ENCODE data around the gene KIAA0040.

KIAA0040 gene

DNA sequence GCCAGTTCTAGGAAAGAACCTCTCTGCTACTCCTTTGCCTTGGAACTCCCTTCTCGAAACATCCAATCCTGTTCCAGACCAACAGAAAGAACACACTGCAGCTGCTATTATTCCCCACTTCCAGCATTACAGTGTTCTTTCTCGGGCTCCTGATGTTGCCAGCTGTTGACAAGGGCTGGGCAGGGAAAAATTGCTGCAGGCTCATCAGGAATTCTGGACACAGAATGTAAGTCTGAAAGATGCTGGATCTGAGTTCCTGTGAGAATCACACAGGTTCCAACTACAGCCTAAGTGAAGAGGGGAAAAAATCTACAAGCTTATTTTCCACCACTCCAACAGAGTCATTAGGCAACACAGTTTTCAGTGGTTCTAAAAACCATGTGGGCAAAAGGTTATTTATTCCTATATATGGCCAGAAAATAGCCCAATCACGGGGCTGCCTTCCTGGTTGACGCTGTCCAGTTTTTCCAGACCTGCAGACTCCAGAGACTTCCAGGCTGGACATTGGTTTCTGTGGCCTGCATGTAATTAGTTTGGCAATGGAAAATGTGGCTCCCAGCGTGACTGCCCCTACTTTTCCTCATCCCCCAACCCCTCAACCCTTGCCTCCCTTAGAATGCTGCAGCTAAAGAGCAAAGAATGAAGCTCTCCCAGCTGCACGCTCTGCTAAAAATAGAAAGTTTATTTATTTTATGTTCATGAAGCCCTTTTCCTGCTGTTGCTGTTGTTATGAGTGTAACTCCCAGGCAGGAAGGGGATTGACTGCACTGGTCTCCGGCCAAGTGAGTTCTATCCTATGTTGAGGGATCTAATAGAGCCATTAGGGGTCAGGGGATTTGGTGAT is 8.3 kb upstream of the KIAA0040 start:
- DNase-seq (ENCODE audit: low spot score), result no peak

DNA sequence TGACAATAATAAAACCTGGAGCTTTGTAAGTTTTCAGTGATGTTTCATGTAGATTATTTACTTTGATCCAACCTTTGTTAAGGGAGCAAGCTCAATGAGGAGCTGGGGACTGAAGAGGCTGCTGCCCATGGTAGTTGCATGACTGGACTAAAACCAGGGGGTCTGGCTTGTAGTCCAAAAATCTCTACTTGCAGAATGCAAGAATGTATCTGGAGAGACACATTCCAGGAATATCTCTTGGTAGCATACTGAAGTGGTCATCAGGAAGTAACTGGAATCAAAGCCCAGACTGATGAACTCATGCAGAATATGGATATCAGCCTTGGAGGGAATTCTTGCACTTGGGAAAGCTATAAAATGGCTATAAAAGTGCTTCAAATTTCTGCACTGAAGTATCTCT is 5.8 kb upstream of the KIAA0040 start:
- no peak for DNase-seq (ENCODE audit: low spot score)

GRCh38 chr1:175197531-175197930 is 5.0 kb upstream of the KIAA0040 start:
- DNase-seq (ENCODE audit: low spot score), result peak; percentile 36

GRCh38 chr1:175195798-175196197 is 3.2 kb upstream of the KIAA0040 start:
- no peak for DNase-seq (ENCODE audit: low spot score)

DNA sequence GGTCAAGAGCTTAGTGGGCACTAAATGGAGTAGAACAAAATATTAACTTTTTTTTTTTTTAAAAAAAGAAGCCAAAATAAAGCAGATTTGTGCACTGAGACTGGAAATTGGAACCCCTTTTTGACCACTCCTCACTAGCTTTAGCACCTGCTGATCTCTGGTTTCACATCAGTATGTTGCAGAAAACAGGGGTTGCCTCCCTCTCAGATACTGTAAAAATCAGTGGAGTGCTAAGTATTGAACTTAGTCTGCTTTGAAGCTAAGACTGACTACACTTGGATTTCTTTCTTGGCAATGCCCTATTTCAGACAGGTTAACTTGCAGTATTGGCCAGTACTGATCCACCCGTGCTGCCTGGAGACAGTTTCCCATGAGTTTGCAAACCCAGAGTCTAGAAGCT is 2.7 kb upstream of the KIAA0040 start:
- DNase-seq (ENCODE audit: low spot score), result no peak

DNA sequence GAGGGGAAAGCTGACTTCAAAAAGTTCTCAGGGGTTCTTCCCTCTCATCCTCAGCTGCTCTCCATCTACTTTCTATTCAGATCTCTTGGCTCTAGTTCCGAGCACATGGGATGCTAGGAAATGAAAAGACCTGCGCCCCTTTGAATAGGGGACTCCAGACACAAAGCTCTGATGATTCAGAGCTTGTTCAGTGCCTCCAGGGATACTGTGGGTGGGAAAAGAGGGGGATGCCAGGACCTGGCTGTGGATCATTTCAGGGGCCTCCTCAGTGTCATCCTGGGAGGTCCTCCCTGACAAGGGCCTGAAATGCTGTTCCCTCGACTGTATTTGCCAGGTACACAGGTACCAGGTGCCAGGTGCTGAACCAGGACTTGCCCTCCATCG is 943 bp upstream of the KIAA0040 start:
- DNase-seq (ENCODE audit: low spot score), result no peak

DNA sequence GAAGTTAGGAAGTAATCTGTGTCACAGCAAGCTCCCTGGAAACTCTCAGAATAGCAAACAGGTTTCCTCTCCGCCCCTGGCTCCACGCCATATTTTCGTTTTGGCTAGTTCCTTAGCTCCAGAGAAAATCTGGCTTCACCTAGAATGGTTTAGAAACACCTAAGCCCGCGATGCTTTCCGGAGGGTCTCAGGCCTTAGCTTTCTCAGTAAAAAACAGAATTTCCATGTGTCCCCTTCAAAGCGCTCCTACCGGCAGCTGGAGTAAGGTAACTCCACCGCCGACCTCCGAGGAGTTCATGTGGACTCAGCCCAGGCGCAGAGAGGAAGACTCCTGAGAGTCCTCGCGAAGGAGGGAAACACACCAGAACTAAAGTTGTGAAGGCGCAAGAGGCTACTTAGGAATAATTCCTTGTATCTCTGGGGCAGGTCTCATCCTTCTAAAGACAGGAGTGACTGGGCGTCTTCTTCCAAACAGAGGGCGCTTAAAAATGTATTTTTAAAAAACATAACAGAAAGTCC is 406 bp downstream of the KIAA0040 start:
- DNase-seq (ENCODE audit: low spot score), result peak; percentile 19

GRCh38 chr1:175191659-175192058 is 917 bp downstream of the KIAA0040 start:
- DNase-seq (ENCODE audit: low spot score), result peak; percentile 42

DNA sequence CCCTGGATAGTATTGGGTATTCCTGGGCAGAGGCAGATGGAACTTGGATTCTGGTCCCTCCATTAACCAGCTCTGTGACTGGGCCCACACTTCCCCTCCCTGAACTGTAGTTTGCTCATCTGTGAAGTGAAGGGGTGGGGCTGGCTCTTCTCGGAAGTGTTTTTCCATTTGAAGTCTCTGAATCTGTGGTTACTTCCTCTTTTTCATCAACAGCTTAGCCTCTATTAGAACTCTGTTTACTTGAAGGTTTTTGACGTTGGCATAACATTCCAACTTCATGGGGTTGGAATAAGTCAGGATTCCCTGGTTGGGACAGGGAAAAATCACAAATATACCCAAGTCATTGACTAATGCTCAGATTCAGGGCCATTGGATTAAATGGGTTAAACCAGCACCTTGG is 3.6 kb downstream of the KIAA0040 start:
- DNase-seq (ENCODE audit: low spot score), result peak; percentile 72

DNA sequence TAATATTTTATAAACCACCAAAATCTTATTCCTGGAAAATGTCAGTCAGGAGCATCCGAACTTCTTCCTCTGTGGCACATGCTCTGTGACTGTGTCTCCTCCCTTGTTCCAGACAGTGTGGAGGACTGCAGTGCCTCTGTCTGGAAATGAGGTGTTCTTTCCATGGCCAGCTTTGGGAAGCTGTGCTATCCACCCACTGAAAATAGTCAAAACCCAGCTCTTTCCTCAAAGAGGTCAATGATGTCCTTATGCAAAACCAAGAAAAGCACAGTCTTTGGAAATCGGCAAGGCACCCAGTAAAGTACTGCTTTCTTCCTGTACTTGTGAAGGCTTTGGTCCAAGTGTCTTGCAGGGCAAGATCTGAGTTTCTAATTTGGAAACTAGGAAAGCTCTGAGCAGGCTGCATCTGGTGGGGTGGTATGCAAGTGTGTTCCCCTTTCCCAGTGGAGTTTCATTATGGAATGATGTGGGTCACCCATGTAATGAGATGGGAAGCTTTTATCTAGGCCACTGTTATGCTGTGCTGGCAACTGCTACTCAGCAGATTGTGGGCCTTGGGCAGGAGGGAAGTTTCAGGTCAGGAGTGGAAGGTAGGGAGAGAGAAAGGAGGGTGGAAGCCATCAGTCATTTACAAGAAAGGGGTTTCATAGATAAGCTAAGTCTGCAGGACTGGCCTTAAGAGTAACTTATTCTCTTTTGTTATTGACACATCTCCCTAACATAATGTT is 6.0 kb downstream of the KIAA0040 start:
- no peak for DNase-seq (ENCODE audit: low spot score)

GRCh38 chr1:175185903-175186302 is 6.7 kb downstream of the KIAA0040 start:
- DNase-seq (ENCODE audit: low spot score), result no peak

- DNase-seq (ENCODE audit: low spot score), result no peak
Measured at GRCh38 chr1:175183586-175183985, 9.0 kb downstream of the KIAA0040 start.

DNA sequence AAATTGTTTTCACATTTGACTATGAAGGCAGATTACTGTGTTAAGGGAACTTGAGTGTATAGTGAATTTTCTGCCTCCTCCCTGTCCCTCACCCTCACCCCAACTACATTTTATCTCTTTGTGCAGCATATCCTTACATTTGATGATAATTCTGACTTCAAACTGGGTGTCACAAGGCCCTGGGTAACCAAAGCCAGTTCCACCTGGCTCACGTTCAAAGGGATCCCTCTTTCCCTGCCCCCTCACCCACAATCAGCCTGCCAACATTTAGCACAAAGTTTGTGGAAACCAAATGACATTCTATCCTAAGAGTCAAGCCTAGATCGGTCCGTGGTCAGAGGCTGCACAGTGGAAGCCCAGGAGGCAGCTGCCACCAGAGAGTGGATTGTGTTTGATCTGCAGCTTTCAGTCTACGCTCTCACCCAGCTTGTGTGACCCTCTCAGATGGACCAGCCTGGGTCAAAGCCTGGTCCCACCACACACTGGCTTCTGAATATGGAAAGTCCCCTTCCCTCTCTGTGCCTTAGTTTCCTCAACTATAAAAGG is 10.3 kb downstream of the KIAA0040 start:
- no peak for DNase-seq (ENCODE audit: low spot score)

- DNase-seq (ENCODE audit: low spot score), result no peak
Measured at GRCh38 chr1:175179837-175180590, 12.6 kb downstream of the KIAA0040 start.

- DNase-seq (ENCODE audit: low spot score), result no peak
Measured at GRCh38 chr1:175178456-175178855, 14.1 kb downstream of the KIAA0040 start.

DNA sequence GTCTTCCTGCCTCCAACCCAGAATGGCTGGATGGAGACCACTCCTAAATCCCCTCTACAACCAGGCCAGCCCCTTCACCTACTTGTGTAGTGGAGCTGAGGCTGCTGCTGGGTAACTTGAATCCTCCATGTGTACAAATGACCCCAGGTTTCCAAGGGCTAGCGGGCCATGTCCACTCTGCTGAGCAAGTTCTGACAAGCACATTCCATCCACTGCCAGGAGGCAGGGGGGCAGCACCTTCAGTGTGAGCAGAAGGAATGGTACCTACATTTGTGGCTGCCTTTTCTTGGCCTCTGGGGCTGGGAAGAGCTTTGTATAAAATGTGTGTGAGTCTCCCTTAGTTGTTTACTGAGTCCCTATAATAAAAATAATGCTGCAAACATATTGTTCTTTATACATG is 14.5 kb downstream of the KIAA0040 start:
- DNase-seq (ENCODE audit: low spot score), result no peak

DNA sequence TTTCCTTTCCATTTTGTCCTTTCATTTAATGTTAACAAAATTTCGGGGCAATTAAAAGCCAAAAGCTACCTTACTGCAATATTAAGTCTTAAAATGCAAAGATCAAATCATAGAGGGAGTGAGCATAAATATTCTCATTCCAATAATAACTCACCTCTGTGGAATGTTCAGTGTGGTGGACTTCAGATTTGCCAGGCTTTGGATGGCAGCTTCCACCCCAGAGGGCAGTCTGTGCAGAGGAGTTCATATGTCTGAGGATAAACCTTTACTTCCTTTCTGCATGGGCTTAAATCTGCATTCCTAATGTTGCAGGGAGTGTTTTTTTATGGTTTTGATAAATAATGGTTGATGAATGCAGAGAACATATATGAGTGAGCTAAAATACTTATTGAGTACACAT is 16.3 kb downstream of the KIAA0040 start:
- DNase-seq (ENCODE audit: low spot score), result no peak

GRCh38 chr1:175174309-175175102 is 18.1 kb downstream of the KIAA0040 start:
- peak; percentile 27 for DNase-seq (ENCODE audit: low spot score)

- DNase-seq (ENCODE audit: low spot score), result no peak
Measured at GRCh38 chr1:175173531-175173930, 19.0 kb downstream of the KIAA0040 start.

- no peak for DNase-seq (ENCODE audit: low spot score)
Measured at GRCh38 chr1:175172503-175172902, 20.1 kb downstream of the KIAA0040 start.
